HEK293 (cell line): ENCODE data around the gene CLCF1.

Experiments
- KLF1 ChIP-seq: fragments of 450-650 bp; formaldehyde crosslinking; IDR thresholded peaks from 2 replicates; pipeline ENCODE4 v1.5.1; 2016; ENCODE audit warnings: missing biosample characterization, missing genetic modification characterization
- MEIS1 ChIP-seq: sonication (generic); formaldehyde crosslinking; IDR thresholded peaks from 2 replicates; pipeline ENCODE4 v1.8.1; 2022; ENCODE audit warnings: missing genetic modification reagents, mild to moderate bottlenecking, borderline replicate concordance
- OSR2 ChIP-seq: fragments of 450-650 bp; formaldehyde crosslinking; IDR thresholded peaks from 2 replicates; pipeline ENCODE4 v1.5.1; 2016; ENCODE audit warnings: missing biosample characterization, missing genetic modification characterization
- RBAK ChIP-seq: fragments of 450-650 bp; formaldehyde crosslinking; IDR thresholded peaks from 2 replicates; pipeline ENCODE4 v1.5.1; 2016; ENCODE audit warnings: missing biosample characterization, missing genetic modification characterization
- SETDB1 ChIP-seq: IDR thresholded peaks from one replicate; pipeline ENCODE4 v1.6.1; 2017; ENCODE audit warnings: mild to moderate bottlenecking, low read length, moderate library complexity, mixed read lengths; ENCODE audit not compliant: insufficient read length
- SP3 ChIP-seq: fragments of 450-650 bp; formaldehyde crosslinking; IDR thresholded peaks from 2 replicates; pipeline ENCODE4 v1.5.1; 2016; ENCODE audit warnings: missing biosample characterization, missing genetic modification characterization
- SP7 ChIP-seq: fragments of 450-650 bp; formaldehyde crosslinking; IDR thresholded peaks from 2 replicates; pipeline ENCODE4 v1.5.1; 2016; ENCODE audit warnings: missing biosample characterization, missing genetic modification characterization
- ZBTB20 ChIP-seq: fragments of 450-650 bp; formaldehyde crosslinking; IDR thresholded peaks from 2 replicates; pipeline ENCODE4 v1.5.1; 2016; ENCODE audit warnings: missing biosample characterization, missing genetic modification characterization
- ZNF10 ChIP-seq: fragments of 450-650 bp; formaldehyde crosslinking; IDR thresholded peaks from 2 replicates; pipeline ENCODE4 v1.5.1; 2017; ENCODE audit warnings: missing biosample characterization, missing genetic modification characterization
- ZNF19 ChIP-seq: fragments of 450-650 bp; formaldehyde crosslinking; IDR thresholded peaks from 2 replicates; pipeline ENCODE4; 2016; ENCODE audit warnings: missing biosample characterization, missing genetic modification characterization, low read depth
- ZNF2 ChIP-seq: fragments of 450-650 bp; formaldehyde crosslinking; IDR thresholded peaks from 2 replicates; pipeline ENCODE4 v1.5.1; 2016; ENCODE audit warnings: missing biosample characterization, missing genetic modification characterization
- ZNF433 ChIP-seq: fragments of 450-650 bp; formaldehyde crosslinking; IDR thresholded peaks from 2 replicates; pipeline ENCODE4 v1.5.1; 2016; ENCODE audit warnings: missing biosample characterization, missing genetic modification characterization, low read depth
- ZNF530 ChIP-seq: fragments of 450-650 bp; formaldehyde crosslinking; IDR thresholded peaks from 2 replicates; pipeline ENCODE4 v1.5.1; 2016; ENCODE audit warnings: low read depth, missing biosample characterization, missing genetic modification characterization
- ZNF544 ChIP-seq: fragments of 450-650 bp; formaldehyde crosslinking; IDR thresholded peaks from 2 replicates; pipeline ENCODE4 v1.5.0; 2017; ENCODE audit warnings: missing biosample characterization, missing genetic modification characterization
- ZNF549 ChIP-seq: fragments of 450-650 bp; IDR thresholded peaks from 2 replicates; pipeline ENCODE4 v1.5.1; 2018; ENCODE audit warnings: missing biosample characterization, missing genetic modification characterization, mild to moderate bottlenecking, inconsistent platforms, moderate library complexity
- ZNF558 ChIP-seq: fragments of 450-650 bp; formaldehyde crosslinking; IDR thresholded peaks from 2 replicates; pipeline ENCODE4 v1.5.1; 2016; ENCODE audit warnings: missing biosample characterization, missing genetic modification characterization
- ZNF571 ChIP-seq: fragments of 450-650 bp; formaldehyde crosslinking; IDR thresholded peaks from 2 replicates; pipeline ENCODE4 v1.5.0; 2017; ENCODE audit warnings: missing biosample characterization, missing genetic modification characterization
- ZNF654 ChIP-seq: fragments of 450-650 bp; formaldehyde crosslinking; IDR thresholded peaks from 2 replicates; pipeline ENCODE4 v1.5.1; 2016; ENCODE audit warnings: low read depth, missing biosample characterization, missing genetic modification characterization
- ZNF830 ChIP-seq: fragments of 450-650 bp; IDR thresholded peaks from 2 replicates; pipeline ENCODE4 v1.5.0; 2018; ENCODE audit warnings: missing biosample characterization, missing genetic modification characterization, low read depth, mild to moderate bottlenecking, moderate library complexity
- ZNF837 ChIP-seq: fragments of 450-650 bp; formaldehyde crosslinking; IDR thresholded peaks from 2 replicates; pipeline ENCODE4 v1.5.1; 2016; ENCODE audit warnings: missing biosample characterization, missing genetic modification characterization
- TF ChIP-seq, protein P1 (sequence below): fragments of 450-650 bp; formaldehyde crosslinking; IDR thresholded peaks from 2 replicates; pipeline ENCODE4 v1.5.1; 2017; ENCODE audit warnings: missing biosample characterization, mild to moderate bottlenecking, missing genetic modification characterization, moderate library complexity
- TF ChIP-seq, protein P2 (sequence below): fragments of 450-650 bp; formaldehyde crosslinking; IDR thresholded peaks from 2 replicates; pipeline ENCODE4 v1.5.1; 2016; ENCODE audit warnings: missing biosample characterization, missing genetic modification characterization
- TF ChIP-seq, protein P3 (sequence below): fragments of 450-650 bp; formaldehyde crosslinking; IDR thresholded peaks from 2 replicates; pipeline ENCODE4 v1.5.1; 2016; ENCODE audit warnings: missing biosample characterization, missing genetic modification characterization
- TF ChIP-seq, protein P4 (sequence below): fragments of 450-650 bp; formaldehyde crosslinking; IDR thresholded peaks from 2 replicates; pipeline ENCODE4; 2016; ENCODE audit warnings: missing biosample characterization, missing genetic modification characterization

CLCF1 gene

DNA sequence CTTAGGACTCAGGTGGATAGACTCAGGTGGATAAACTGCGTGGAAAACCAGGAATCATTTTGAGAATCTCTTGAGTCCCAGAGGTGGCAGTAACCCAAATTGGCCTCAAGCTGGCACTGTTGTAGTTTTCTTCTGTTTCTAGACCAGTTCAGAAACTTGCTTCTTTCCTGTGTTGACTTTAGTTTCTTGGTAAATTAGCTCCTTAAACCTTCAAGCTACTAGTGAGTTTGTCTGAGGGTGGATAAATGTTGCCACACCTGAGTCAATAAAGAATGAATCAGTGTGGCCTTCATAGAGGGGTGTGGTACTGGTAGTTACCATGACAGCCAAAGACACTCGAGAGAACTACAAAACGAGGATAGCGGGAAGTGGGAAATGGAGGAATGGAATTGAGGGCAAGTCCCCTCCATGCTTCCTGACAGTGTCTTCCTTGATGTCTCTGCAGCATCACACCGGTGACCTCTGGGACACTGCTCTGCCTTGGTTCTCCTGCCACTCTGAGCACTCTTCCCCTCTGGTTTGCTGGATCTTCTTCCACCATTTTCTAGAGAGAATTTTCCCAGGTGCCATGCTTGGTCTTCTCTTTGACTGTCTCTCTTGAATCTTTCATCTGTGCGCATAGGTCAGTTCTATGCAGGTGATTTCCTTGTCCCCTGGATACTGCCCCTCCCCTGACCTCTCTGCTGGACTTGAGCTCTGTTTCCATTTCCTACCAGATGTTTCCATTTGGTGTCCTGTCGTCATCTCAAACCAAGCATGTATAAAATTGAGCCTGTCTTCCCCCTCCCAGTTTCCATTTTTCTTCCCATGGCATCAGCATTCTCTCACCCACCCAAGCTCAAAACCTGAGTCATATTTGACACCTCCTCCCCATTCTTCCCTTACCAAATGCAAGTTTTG, 27.2 kb downstream of the CLCF1 start (continued):
- TF ChIP-seq ZNF530 (tag by site-specific recombination): no peak
- TF ChIP-seq, protein P1, sequence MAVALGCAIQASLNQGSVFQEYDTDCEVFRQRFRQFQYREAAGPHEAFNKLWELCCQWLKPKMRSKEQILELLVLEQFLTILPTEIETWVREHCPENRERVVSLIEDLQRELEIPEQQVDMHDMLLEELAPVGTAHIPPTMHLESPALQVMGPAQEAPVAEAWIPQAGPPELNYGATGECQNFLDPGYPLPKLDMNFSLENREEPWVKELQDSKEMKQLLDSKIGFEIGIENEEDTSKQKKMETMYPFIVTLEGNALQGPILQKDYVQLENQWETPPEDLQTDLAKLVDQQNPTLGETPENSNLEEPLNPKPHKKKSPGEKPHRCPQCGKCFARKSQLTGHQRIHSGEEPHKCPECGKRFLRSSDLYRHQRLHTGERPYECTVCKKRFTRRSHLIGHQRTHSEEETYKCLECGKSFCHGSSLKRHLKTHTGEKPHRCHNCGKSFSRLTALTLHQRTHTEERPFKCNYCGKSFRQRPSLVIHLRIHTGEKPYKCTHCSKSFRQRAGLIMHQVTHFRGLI (tag by site-specific recombination): no peak
- TF ChIP-seq SP7: no peak
- no peak for TF ChIP-seq ZNF10 (tag by site-specific recombination)
- TF ChIP-seq SP3 (tag by site-specific recombination): no peak
- no peak for TF ChIP-seq RBAK (tag by site-specific recombination)
- no peak for TF ChIP-seq ZBTB20 (tag by site-specific recombination)
- TF ChIP-seq ZNF433 (tag by site-specific recombination): no peak
- TF ChIP-seq ZNF549 (tag by site-specific recombination): no peak
- TF ChIP-seq, protein P2, sequence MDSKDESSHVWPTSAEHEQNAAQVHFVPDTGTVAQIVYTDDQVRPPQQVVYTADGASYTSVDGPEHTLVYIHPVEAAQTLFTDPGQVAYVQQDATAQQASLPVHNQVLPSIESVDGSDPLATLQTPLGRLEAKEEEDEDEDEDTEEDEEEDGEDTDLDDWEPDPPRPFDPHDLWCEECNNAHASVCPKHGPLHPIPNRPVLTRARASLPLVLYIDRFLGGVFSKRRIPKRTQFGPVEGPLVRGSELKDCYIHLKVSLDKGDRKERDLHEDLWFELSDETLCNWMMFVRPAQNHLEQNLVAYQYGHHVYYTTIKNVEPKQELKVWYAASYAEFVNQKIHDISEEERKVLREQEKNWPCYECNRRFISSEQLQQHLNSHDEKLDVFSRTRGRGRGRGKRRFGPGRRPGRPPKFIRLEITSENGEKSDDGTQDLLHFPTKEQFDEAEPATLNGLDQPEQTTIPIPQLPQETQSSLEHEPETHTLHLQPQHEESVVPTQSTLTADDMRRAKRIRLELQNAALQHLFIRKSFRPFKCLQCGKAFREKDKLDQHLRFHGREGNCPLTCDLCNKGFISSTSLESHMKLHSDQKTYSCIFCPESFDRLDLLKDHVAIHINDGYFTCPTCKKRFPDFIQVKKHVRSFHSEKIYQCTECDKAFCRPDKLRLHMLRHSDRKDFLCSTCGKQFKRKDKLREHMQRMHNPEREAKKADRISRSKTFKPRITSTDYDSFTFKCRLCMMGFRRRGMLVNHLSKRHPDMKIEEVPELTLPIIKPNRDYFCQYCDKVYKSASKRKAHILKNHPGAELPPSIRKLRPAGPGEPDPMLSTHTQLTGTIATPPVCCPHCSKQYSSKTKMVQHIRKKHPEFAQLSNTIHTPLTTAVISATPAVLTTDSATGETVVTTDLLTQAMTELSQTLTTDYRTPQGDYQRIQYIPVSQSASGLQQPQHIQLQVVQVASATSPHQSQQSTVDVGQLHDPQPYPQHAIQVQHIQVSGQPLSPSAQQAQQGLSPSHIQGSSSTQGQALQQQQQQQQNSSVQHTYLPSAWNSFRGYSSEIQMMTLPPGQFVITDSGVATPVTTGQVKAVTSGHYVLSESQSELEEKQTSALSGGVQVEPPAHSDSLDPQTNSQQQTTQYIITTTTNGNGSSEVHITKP (tag by site-specific recombination): no peak
- TF ChIP-seq SETDB1: no peak
- TF ChIP-seq ZNF837 (tag by site-specific recombination): no peak
- peak; percentile 44 for TF ChIP-seq ZNF654 (tag by site-specific recombination)
- no peak for TF ChIP-seq ZNF571 (tag by site-specific recombination)
- TF ChIP-seq ZNF544 (tag by site-specific recombination): no peak
- TF ChIP-seq, protein P3, sequence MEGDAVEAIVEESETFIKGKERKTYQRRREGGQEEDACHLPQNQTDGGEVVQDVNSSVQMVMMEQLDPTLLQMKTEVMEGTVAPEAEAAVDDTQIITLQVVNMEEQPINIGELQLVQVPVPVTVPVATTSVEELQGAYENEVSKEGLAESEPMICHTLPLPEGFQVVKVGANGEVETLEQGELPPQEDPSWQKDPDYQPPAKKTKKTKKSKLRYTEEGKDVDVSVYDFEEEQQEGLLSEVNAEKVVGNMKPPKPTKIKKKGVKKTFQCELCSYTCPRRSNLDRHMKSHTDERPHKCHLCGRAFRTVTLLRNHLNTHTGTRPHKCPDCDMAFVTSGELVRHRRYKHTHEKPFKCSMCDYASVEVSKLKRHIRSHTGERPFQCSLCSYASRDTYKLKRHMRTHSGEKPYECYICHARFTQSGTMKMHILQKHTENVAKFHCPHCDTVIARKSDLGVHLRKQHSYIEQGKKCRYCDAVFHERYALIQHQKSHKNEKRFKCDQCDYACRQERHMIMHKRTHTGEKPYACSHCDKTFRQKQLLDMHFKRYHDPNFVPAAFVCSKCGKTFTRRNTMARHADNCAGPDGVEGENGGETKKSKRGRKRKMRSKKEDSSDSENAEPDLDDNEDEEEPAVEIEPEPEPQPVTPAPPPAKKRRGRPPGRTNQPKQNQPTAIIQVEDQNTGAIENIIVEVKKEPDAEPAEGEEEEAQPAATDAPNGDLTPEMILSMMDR: peak; percentile 46; the same call in 1 of the 2 replicates
- TF ChIP-seq, protein P4, sequence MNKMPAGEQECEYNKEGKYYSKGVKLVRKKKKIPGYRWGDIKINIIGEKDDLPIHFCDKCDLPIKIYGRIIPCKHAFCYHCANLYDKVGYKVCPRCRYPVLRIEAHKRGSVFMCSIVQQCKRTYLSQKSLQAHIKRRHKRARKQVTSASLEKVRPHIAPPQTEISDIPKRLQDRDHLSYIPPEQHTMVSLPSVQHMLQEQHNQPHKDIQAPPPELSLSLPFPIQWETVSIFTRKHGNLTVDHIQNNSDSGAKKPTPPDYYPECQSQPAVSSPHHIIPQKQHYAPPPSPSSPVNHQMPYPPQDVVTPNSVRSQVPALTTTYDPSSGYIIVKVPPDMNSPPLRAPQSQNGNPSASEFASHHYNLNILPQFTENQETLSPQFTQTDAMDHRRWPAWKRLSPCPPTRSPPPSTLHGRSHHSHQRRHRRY: no peak
- no peak for TF ChIP-seq ZNF830 (tag by site-specific recombination)
- TF ChIP-seq ZNF2 (tag by site-specific recombination): 0 out of 2 replicates have a peak, but pooled peaks have one; percentile 42
- TF ChIP-seq ZNF558 (tag by site-specific recombination): no peak
- no peak for TF ChIP-seq MEIS1 (CRISPR knock-in tag)
- no peak for TF ChIP-seq ZNF19 (tag by site-specific recombination)
- TF ChIP-seq OSR2 (tag by site-specific recombination): no peak
- TF ChIP-seq KLF1 (tag by site-specific recombination): peak; percentile 89
